ENCODE results near the gene CAPN5.

CAPN5 gene

DNA sequence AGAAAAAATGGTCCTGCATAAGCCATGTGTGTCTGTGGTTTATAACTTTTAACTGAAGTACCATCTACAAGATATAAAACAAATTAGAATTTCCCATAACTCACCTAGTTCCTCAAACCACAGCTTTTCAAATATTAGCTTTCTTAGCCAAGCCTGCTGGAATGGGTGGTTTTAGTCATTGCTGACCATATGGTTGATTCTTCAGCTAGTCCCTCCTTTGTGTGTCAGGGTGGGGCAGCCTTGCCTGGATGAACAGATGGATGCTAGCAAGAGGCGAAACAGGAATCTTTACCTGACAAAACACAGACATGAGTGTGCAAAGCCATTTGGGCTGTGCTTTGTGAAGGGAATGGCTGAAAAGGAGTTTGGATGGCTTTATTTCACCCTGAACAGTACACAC, 39.5 kb upstream of the CAPN5 start:
- no peak overlapping the region for H3K4me3 ChIP-seq (ENCODE audit: low read depth, low read length)
- in situ Hi-C loops (cut with HindIII; ENCODE audit: low sequenced_read_pairs): no loop called here
- TF ChIP-seq, protein P1, sequence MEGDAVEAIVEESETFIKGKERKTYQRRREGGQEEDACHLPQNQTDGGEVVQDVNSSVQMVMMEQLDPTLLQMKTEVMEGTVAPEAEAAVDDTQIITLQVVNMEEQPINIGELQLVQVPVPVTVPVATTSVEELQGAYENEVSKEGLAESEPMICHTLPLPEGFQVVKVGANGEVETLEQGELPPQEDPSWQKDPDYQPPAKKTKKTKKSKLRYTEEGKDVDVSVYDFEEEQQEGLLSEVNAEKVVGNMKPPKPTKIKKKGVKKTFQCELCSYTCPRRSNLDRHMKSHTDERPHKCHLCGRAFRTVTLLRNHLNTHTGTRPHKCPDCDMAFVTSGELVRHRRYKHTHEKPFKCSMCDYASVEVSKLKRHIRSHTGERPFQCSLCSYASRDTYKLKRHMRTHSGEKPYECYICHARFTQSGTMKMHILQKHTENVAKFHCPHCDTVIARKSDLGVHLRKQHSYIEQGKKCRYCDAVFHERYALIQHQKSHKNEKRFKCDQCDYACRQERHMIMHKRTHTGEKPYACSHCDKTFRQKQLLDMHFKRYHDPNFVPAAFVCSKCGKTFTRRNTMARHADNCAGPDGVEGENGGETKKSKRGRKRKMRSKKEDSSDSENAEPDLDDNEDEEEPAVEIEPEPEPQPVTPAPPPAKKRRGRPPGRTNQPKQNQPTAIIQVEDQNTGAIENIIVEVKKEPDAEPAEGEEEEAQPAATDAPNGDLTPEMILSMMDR (IDR thresholded peaks at IDR 0.05; ENCODE audit: low read depth, low read length): no peak
- peak; percentile 51 for DNase-seq (ENCODE audit: low read depth, low spot score)

DNA sequence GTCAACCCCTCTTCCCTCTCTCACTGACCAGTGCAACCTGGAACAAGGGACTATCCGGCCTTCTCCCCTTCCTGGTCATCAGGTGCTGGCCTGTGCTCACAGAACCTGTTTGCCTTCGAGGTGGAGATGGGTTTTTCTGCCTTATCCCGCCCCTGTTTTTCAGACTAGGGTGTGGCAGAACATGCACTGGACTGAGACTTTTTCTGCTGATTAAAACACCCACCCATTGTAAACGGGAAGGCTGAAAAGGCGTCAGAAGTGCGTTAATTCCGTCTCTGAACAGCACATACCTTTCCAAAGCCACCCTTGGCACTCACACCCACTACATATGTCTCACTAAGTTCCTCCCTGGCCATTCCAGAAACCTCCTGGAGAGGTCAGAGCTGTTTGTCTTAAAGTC, 36.9 kb upstream of the CAPN5 start:
- no peak overlapping the region for H3K4me3 ChIP-seq (ENCODE audit: low read depth, low read length)
- in situ Hi-C loops (cut with HindIII; ENCODE audit: low sequenced_read_pairs): no loop called here
- DNase-seq (ENCODE audit: low read depth, low spot score): no peak
- TF ChIP-seq, protein P1 (IDR thresholded peaks at IDR 0.05; ENCODE audit: low read depth, low read length): no peak

DNA sequence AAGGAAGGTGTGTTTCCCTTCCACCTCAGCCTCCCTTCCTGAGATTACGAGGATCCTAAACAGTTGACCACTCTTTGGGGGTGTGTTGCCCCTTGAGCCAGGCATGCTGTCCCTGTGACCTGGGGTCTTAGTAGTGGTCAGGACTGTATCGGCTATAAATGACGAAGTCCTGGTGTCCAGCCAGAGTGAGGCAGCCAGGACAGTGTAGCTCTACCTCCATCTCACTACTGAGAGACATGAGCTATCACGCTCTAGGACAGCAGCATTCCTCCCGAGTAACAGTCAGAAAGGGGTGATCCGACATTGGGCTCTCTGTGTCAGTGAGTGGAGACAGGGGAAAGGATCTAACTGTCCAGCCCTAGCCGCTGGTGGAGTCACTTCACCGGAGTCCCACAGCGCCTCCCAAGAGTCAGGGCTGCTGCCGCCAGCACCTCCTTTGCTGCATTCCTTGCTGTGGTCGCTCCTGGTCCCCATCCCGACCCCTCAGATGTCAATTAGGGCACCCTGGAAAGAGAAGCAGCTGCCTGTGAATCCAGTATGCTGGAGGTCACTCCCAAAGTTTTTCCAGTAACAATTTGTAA, 35.8 kb upstream of the CAPN5 start:
- TF ChIP-seq, protein P1 (IDR thresholded peaks at IDR 0.05; ENCODE audit: low read depth, low read length): no peak
- H3K4me3 ChIP-seq (ENCODE audit: low read depth, low read length): no peak overlapping the region
- in situ Hi-C loops (cut with HindIII; ENCODE audit: low sequenced_read_pairs): no loop called here
- DNase-seq (ENCODE audit: low read depth, low spot score): no peak

DNA sequence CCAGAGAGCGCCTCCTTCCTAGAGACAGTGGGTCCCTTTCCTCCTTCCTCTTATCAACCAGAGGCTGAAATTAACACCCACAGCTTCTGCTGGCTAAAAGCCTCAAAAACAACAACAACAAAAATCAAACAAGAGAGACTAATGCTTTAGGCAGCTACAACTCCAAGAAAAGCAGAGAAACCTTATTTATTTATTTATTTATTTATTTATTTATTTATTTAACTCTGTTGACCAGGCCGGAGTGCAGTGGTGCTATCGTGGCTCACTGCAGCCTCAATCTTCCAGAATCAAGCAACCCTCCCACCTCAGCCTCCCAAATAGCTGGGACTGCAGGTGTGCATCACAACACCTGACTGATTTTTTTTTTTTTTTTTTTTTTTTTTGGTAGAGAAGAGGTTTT, 35.2 kb upstream of the CAPN5 start:
- in situ Hi-C loops (cut with HindIII; ENCODE audit: low sequenced_read_pairs): no loop called here
- DNase-seq (ENCODE audit: low read depth, low spot score): no peak
- H3K4me3 ChIP-seq (ENCODE audit: low read depth, low read length): no peak overlapping the region
- TF ChIP-seq, protein P1 (IDR thresholded peaks at IDR 0.05; ENCODE audit: low read depth, low read length): no peak

DNA sequence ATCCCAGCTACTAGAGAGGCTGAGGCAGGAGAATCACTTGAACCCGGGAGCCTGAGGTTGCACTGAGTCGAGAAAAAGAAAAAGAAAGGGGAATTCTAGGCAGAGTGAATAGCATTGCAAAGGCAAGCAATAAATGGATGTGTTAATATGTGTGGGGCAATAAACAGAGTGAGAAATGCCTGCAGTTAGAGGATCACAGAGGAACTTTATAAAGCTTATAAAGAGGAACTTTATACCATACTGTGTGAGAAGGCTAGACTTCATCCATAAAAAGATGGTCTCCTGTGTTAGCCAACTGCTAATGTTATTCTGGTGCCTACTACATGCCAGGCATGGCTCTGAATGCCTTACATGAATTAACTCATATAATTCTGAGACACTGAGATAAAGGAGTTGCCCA, 31.7 kb upstream of the CAPN5 start:
- in situ Hi-C loops (cut with HindIII; ENCODE audit: low sequenced_read_pairs): no loop called here
- DNase-seq (ENCODE audit: low read depth, low spot score): no peak
- no peak overlapping the region for H3K4me3 ChIP-seq (ENCODE audit: low read depth, low read length)
- TF ChIP-seq, protein P1 (IDR thresholded peaks at IDR 0.05; ENCODE audit: low read depth, low read length): no peak

DNA sequence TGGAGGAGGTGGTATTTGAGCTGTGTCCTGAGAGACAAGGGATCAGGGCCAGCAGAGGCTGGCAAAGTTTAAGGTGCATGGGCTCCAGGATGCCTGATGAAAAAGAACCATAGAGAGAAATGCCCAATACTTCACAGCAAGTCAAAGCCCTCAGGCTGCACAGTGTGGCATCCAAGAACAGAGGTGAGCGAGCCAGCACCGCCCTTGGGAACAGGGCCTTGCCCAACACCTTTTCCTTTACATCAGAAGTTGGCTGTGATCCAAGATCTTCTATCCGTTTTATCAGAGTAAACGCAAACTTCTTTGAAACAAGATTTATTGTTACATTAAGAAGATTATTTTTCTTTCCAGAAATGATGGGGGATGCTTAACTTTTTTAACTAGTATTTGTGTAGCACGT, 31.2 kb upstream of the CAPN5 start:
- in situ Hi-C loops (cut with HindIII; ENCODE audit: low sequenced_read_pairs): no loop called here
- DNase-seq (ENCODE audit: low read depth, low spot score): no peak
- TF ChIP-seq, protein P1 (IDR thresholded peaks at IDR 0.05; ENCODE audit: low read depth, low read length): no peak
- H3K4me3 ChIP-seq (ENCODE audit: low read depth, low read length): no peak overlapping the region

DNA sequence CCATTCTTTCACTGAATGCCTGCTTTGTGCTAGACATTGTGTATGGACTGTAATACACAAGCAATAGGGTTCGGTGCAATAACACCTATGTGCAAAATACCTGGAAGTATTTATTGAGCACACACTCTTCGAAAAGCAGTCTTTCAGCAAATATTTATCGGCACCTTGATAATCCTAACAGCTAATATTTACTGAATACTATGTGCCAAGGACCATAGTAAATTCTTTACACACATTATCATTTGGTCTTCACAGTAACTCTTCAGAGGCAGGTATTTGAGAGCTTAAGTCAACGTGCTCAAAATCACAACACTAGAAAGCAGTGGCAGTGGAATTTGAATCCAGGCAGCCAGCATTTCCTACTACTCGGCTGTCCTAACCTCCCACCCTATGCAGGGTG, 30.4 kb upstream of the CAPN5 start:
- TF ChIP-seq, protein P1 (IDR thresholded peaks at IDR 0.05; ENCODE audit: low read depth, low read length): no peak
- DNase-seq (ENCODE audit: low read depth, low spot score): no peak
- in situ Hi-C loops (cut with HindIII; ENCODE audit: low sequenced_read_pairs): no loop called here
- no peak overlapping the region for H3K4me3 ChIP-seq (ENCODE audit: low read depth, low read length)

Measured in astrocyte of the spinal cord (primary cell).